GM20000 (cell line): ENCODE measurements around the gene HAUS1.
"Not testable (repeated sequence)": the region's sequence is repeated elsewhere in the genome, so short reads cannot be mapped to it uniquely, and the experiment has no call there.

Experiments used
- DNase-seq: peaks from one replicate; pipeline ENCODE4 v3.0.0; 2012; ENCODE audit warnings: low spot score
- TF ChIP-seq, protein P1 (sequence below): IDR thresholded peaks from 2 replicates; pipeline ENCODE4 v1.5.1; 2012; ENCODE audit warnings: mild to moderate bottlenecking, control low read depth; ENCODE audit errors: extremely low read depth, missing control alignments

The HAUS1 gene

DNA sequence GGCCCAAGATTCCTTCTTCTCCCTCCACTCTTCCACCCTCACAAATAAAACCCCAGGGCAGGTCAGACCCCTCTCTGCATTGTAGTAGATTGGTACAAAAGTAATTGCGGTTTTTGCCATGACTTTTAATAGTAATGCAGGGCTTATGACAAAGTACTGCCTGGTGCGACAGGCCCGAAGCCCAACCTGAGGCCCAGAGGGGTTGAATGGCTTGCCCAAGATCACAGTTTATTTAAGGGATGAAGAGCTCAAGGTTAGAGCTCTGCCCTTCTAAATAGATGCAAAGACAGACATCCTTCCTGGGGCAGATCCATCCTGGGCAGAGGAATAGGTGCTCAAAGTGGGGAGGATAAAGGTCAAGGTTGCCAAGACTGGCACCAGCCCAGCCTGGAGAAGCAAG lies 31.2 kb upstream of the HAUS1 start:
- TF ChIP-seq, protein P1, sequence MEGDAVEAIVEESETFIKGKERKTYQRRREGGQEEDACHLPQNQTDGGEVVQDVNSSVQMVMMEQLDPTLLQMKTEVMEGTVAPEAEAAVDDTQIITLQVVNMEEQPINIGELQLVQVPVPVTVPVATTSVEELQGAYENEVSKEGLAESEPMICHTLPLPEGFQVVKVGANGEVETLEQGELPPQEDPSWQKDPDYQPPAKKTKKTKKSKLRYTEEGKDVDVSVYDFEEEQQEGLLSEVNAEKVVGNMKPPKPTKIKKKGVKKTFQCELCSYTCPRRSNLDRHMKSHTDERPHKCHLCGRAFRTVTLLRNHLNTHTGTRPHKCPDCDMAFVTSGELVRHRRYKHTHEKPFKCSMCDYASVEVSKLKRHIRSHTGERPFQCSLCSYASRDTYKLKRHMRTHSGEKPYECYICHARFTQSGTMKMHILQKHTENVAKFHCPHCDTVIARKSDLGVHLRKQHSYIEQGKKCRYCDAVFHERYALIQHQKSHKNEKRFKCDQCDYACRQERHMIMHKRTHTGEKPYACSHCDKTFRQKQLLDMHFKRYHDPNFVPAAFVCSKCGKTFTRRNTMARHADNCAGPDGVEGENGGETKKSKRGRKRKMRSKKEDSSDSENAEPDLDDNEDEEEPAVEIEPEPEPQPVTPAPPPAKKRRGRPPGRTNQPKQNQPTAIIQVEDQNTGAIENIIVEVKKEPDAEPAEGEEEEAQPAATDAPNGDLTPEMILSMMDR: no peak
- DNase-seq: no peak

DNA sequence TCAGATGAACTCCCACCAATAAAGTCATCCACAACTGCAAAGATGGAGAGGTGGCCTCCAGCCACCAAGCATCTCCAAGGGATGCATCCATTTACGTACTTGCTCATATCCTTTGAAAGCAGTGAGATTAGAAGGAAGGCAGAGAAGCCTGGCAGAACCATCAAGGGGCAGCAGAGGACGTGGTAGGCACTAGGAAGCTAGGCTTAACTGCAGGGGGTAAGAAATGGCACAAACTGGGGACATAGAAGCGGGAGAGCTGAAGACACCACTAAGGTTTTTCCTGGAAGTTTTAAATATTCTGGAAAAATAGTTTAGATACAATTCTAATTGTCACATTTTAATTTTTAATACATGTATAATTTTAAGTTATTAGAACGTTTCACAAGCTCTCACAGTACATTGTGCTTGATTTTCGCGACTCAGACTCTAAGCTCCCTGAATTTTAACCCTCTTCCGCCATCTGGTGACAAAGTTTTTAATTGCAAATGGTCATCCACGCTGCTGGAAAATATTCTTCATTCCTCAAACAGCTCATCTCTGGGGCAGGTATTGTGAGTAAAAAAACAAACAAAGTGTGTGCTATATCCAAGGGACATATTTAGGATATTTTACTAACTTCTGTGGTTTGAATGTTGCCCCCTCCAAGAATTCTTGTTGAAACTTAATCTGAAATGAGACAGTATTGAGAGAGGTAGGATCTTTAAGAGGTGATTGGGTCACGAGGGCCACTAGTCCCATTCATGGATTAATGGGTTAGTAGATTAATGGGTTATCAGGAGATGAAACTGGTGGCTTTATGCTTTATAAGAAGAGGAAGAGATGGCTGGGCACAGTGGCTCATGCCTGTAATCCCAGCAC lies 30.5 kb upstream of the HAUS1 start:
- peak; percentile 59 for DNase-seq
- TF ChIP-seq, protein P1: peak; percentile 47

DNA sequence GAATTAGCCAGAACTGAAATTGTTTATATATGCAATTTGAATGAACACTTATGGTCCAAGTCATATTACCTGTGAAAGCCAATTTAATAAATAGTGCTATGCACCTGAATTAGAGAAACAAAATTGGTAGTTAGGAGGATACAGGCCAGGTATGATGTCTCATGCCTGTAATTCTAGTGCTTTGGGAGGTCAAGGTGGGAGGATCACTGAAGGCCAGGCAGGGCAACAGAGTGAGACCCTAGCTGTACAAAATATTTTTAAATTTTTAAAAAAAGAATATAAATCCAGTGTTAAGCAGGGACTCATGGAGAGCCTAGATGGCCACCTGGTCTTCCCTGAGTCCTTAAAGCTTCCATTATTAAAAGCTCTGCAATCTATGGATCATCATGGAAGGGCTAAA lies 24.8 kb upstream of the HAUS1 start:
- DNase-seq: no peak
- TF ChIP-seq, protein P1: no peak

DNA sequence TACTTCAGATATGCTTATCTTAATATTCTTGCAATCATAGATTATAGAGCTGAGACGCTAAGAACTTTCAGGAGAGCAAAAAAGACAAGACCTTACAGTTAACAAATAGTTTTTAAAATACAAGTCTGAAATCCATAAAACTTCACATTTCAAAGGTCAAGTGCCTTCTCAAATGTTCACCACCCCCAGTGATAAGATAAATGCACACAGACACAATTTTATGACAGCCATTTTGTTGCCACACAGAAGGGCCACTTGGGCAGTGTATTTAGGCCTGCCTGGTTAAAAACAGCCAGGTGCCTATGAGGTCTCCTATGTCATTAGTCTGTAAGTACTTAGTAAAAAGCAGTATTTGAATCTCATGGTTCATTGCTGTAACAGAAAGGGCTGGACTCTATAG lies 24.0 kb upstream of the HAUS1 start:
- TF ChIP-seq, protein P1: no peak
- DNase-seq: no peak

GRCh38 chr18:46084431-46084830 lies 19.8 kb upstream of the HAUS1 start:
- TF ChIP-seq, protein P1: no peak
- DNase-seq: no peak

DNA sequence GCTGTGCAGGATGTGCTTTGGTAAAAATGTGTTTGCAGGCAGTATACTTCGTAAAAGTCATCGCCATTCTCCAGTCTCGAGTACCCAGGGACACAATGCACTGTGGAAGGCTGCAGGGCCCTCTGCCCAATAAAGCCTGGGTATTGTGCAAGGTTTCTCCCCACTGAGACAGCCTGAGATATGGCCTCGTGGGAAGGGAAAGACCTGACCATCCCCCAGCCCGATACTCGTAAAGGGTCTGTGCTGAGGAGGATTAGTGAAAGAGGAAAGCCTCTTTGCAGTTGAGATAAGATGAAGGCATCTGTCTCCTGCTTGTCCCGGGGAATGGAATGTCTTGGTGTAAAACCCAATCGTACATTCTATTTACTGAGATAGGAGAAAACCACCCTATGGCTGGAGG lies 15.7 kb upstream of the HAUS1 start:
- DNase-seq: not testable (repeated sequence)

- no peak for DNase-seq
- TF ChIP-seq, protein P1: no peak
These were observed 8.7 kb upstream of the HAUS1 start for GRCh38 chr18:46095532-46095931.
